HG02678 (cell line): Measurements from ENCODE around the gene CFAP410.
"Not testable (repeated sequence)": the region's sequence is repeated elsewhere in the genome, so short reads cannot be mapped to it uniquely, and the experiment has no call there.

Experiments
- ATAC-seq: cut with Tn5 transposase; IDR thresholded peaks from one replicate; pipeline ENCODE4 v1.9.1; 2021; ENCODE audit warnings: mild to moderate bottlenecking, moderate library complexity; ENCODE audit not compliant: unreplicated experiment

CFAP410 gene

DNA sequence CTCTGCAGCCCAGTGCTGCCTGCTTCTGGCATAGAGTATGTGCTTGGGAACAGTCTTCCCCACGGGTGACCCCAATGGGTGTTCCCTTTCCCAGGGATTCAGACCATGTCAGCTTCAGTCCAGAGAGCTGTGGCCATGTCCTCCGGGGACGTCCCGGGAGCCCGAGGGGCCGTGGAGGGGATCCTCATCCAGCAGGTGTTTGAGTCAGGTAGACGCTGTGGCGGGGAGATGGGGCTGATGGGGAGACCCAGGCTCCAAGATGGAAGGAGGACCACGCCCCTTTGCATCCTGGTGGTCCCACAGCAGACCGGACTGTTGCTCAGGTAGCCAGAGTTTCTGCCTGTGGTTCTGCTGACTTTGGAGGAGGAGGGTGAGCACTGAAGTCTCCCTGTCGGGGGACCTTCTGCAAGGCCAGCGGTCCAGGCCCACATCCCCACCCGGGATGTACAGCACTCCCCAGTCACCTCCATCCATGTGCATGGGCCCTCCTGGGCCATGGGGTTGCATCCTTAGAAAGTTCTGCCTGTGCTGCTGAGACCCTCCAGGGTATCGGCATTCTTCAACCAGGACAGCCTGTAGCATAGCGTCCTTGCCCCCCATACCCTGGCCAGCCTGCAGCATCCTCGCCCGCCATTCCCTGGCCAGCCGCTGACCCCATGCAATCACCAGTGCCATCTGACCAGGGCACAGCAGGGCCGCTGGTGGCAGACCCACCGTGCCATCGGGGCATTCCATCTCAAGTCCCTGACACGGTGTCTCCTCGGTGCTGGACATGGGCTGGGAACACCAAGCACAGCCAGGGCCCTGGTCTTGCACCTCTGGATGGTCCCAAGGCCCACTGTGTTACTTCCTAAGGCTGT lies 50.7 kb downstream of the CFAP410 start:
- no peak for ATAC-seq

DNA sequence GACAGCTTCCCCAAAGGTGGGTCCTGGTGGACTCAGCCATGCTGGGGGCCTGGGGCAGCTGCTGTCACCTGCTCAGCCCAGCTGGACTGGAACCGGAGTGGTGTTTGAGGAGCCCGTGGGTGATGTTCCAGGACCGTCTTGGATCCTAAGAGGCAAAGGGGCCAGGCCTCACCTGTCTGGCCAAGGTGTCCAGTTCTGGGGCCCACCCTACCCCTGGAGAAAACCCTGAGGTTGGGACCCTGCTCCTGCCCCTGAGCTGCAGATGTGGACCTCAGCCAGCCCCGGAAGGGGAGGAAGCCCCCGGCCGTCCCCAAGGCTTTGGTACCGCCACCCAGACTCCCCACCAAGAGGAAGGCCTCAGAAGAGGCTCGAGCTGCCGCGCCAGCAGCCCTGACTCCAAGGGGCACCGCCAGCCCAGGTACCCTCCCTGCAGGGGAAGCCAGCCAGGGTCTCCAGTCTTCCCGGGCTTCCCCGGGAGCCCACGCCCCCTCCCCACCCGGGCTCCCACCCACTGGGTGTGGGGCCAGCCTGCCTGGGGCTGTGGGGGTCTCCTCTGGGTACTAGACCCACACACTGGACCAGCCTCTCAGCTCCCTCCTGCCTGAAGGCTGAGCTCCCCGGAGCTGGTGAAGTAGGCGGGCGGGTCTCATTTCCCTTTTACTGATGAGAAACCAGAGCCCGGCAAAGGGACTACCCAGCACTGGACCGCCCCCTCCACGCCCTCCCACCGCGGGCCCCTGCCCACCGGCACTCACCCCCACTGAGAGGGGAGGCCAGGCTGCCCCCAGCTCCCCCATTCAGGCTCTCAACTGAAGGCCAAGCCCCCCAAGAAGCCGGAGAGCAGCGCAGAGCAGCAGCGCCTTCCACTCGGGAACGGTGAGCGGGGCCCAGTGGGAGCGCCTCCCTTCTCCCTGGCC lies 52.2 kb downstream of the CFAP410 start:
- ATAC-seq, result no peak

DNA sequence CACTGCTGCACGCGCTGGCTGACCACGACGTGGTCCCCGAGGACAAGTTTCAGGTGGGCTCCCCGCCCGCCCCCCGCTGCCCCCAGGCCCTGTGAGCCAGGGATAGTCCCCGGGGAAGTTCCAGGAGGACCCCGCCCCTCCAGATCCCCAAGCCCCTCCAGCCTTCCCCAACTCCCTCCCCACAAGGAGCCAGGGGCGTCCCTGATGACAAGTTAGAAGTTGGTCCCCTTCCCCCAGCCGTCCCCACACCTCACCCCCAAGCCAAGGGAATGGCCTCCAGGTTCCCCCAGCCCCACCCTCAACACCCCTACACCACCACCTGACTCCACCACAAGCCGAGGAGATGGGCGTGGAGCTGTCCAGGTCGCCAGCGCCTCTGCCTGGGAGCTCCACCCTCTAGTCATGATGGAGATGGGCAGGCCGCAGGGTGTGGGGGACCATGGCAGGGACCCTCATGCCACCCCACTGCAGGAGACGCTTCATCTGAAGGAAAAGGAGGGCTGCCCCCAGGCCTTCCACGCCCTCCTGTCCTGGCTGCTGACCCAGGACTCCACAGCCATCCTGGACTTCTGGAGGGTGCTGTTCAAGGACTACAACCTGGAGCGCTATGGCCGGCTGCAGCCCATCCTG lies 53.0 kb downstream of the CFAP410 start:
- ATAC-seq, result no peak

DNA sequence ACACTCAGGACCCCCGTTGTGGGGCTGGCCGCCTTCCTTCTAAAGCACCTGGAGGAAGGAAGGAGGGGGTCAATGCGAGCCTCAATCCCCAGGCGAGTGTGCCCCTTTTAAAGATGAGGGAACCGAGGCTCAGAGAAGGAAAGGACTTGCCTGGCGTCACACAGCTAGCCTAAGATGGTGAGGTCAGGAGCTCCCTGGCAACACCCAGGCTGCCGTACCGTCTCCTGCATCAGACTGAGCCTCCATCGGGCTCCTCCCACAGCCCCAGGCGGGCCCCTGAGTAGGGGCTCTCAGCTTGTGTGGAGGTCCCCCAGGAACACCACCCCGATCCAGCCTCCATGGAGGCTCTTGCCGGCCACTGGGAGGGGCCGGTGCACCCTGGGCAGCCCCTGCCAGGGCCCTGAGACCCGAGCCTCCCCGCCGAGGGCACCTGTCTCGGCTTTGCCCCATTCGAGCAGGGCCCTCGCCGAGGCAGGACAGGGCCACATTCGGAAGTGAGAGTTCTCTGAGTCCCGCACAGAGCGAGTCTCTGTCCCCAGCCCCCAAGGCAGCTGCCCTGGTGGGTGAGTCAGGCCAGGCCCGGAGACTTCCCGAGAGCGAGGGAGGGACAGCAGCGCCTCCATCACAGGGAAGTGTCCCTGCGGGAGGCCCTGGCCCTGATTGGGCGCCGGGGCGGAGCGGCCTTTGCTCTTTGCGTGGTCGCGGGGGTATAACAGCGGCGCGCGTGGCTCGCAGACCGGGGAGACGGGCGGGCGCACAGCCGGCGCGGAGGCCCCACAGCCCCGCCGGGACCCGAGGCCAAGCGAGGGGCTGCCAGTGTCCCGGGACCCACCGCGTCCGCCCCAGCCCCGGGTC lies 53.8 kb downstream of the CFAP410 start, which contains the start of gene AIRE:
AIRE (plus strand) TSS at position 739 of the 855 bp plus-strand sequence. CDS start 131 bp downstream, outside the sequence.
- no peak for ATAC-seq

DNA sequence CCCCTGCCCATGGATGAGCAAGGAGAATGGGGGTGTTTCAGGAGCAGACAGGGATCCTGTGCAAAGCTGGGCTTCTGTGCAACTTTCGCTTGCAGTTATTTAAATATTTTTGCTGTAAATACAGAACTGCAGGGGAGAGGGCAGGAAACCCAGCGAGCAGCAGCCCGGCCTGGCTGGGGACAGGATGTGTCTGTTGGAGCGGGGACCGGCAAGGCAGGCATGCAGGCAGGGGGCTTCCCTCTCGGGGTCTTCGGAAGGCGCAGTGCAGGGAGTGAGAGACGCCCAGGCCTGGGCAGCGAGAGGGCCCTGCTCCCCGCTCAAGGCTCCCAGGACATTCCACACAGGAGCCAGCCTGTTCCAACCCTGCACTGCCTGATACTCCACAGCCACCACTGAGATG lies 55.2 kb downstream of the CFAP410 start:
- no peak for ATAC-seq

DNA sequence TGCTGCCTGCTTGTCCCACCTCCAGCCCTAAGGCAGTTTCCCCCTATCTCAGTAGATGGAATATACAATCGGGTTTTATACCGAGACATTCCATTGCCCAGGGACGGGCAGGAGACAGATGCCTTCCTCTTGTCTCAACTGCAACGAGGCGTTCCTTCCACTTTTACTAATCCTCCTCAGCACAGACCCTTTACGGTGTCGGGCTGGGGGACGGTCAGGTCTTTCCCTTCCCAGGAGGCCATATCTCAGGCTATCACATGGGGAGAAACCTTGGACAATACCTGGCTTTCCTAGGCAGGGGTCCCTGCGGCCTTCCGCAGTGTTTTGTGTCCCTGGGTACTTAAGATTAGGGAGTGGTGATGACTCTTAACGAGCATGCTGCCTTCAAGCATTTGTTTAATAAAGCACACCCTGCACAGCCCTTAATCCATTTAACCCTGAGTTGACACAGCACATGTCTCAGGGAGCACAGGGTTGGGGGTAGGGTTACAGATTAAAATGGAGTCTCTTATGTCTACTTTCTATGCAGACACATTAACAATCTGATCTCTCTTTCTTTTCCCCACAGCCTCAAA lies 55.9 kb downstream of the CFAP410 start:
- ATAC-seq, result not testable (repeated sequence)

DNA sequence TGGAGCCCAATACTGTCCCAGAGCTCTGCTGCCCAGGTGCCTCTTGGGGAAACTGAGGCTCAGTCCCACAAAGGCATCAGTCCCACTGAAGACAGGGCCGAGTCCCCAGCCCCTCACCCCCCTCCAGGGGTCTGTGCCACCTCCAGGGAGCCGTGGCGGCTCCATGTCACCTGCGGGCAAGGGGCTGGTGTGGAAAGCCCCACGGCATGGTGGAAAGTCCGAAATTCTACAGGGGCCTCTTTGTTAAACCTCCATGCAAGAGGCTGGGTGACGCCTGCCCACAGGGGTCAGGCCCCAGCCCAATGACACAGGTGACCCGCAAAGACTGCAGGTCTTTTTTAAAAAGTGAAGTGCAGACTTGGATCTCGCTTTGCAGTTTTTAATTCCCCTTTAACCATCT lies 56.8 kb downstream of the CFAP410 start:
- no peak for ATAC-seq

DNA sequence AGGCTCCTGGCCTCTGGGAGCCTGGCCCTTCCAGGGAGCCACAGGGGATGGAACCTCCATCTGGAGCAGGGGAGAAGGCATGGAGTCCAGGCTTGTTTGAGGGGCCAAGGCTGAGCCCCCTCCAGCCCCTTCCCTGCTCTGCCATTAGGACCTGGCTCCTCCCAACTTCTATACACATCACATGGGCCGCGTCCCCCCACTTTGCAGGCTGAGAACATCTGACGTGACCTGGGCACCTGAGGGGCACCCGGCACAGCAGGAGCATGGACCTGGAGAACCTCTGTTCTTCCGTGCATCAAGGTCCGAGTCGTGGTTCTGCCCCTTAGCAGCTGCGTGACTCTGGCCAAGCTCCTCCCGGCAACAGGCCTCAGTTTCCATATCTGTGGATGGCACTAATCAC lies 57.4 kb downstream of the CFAP410 start:
- ATAC-seq, result no peak

DNA sequence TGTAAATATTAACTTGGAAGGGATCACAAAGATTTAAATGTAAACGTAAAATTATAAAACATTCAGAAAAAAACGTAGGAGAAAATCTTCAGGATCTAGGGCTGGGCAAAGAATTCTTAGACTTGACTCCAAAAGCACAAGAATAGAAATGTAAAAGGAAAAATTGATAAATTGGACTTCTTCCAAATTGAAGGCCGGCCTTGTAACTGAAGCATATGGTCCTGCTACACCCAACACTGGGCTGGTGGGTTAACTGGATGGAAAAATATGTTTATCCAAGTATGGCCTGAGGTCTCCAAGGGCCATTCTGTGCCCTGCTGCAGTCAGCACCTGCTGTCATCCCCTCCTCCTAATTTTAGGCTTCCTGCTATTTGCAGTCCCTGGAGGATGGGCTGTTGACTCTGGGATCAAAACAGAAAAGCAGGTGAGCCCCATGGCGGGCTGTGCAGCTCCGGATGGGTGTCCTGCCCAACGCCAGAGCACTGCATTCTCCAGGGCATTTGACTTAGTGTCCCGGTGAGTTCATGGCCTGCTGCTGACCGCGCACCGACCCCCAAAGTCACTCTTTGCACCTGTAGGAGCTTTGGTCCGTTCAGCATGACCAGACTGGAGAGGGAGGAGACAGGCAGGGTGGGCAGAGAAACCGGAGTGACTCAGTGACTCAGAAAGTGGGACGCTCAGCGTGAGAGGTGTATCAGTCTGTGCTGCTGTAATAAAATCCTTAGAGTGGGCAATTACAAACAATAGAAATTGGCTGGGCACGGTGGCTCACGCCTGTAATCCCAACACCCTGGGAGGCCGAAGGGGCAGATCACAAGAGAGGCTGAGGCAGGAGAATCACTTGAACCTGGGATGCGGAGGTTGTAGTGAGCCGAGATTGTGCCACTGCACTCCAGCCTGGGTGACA lies 59.6 kb downstream of the CFAP410 start:
- no peak for ATAC-seq
